HPDE6-E6E7 (cell line): ENCODE measurements around the gene UTP4.

Experiments used
- DNase-seq: peaks from one replicate; pipeline ENCODE4 v3.0.0; 2011; ENCODE audit warnings: missing footprints; ENCODE audit errors: extremely low spot score

Gene UTP4

GRCh38 chr16:69132424-69133252, at the start of gene UTP4, which contains the start of gene CHTF8:
TSS of gene UTP4 (plus strand) at chr16:69132649. CDS start at chr16:69133460, 811 bp downstream.
TSS of gene CHTF8 (minus strand) at chr16:69132588. CDS start at chr16:69121458, 11,130 bp downstream.
- DNase-seq: peak; percentile 82

GRCh38 chr16:69083306-69083941, 49.0 kb upstream of the UTP4 start:
- no peak for DNase-seq

DNA sequence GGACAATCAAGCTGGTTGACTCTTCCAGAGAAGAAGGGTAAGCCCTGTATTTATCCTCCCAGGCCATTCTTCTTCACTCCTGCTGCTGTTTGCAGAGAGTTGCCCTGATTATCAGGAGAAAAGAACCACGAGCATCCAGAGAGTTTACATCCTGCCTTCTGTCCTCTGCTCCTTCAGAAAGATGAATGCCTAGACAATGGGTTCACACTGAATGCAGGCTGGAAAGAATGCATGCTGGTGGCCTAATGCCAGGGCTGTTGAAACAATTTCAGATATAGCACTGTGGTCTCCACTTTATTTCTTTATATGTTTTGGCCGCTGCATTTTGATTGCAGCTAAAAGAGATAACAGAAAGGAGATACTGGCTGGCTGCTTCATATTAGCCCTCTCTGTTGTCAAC, 48.2 kb upstream of the UTP4 start:
- no peak for DNase-seq

DNA sequence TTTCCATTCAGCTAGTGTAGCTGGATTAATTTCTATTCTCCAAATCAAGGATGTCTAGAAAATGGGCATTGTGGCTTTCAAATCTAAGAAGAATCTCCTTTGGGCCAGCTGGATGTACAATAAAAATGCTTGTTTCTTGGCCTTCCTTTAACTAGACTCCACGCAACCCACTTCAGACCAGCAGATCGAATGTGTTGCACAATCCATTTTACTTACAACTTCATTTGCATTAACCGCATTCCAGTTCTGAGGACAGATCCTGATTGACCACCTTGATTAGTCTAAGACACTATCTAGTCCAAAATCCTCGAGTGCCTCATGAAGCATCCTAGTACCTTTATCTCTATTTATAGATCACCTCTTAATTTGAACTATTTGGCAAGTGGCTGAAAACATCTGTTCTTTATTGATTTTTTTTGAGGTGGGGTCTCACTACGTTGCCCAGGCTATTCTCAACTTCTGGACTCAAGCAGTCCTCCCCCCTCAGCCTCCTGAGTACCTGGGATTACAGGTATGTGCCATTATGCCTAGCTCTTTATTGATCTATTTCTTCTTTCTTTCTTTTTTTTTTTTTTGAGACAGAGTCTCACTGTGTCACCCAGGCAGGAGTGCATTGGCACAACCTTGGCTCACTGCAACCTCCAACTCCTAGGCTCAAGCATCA, 47.3 kb upstream of the UTP4 start:
- DNase-seq: no peak

- no peak for DNase-seq
Observed at GRCh38 chr16:69087161-69087581, 45.3 kb upstream of the UTP4 start.

DNA sequence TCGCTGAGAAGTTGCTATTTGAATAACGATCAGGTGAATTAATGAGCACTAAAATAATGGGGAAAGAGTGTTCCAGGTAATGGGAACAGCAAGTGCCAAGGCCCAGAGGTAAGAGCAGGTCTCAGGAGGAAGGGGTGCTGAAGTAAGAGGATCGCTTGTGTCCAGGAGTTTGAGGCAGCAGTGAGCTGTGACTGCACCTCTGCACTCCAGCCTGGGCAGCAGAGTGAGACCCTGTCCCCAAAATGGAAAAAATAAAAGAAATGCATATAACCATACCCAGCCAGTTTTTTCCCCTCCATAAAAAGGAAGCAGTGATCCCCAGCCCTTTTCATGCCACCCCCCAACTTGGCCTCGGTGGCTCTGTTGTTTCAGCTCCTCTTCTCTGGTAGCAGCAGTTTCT, 43.8 kb upstream of the UTP4 start:
- no peak for DNase-seq

GRCh38 chr16:69089091-69089910, 43.1 kb upstream of the UTP4 start:
- DNase-seq: no peak

DNA sequence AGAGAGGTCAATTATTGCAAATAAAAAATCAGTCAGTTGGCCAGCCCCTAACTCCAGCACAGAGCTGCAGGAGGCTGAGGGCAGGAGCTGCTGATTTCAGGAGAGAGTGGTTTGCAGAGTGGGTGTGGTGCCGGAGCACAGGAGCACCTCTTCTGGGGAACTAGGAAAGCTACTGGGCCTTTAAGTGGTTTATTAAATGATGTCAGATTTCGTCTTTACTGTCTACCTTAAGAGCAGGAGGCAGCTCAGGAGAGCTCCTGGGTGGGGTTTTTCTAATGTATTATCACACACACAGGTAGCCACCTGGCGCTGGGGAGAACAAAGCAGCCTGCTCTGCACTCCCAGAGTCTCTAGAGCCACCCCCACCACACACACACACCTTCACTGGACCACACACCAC, 38.5 kb upstream of the UTP4 start:
- DNase-seq: no peak

DNA sequence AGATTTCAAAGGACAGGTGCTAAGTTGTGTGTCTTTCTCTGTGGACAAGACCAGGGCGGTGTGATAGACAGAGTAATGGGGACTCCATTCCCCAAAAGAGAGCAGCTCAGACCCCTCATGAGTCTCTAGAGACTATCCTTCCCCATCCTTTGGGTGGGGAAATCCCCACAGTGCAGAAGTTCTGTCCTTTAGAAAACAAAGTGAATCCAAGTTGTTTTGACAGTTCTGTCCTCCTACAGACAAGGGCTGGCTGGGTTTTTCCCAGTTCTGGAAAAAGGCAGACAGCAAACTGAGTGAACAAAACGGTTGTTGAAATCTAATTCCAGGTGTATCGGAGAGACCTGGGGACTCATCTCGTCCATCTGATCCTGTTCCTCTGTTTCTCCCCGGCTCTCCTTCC, 37.9 kb upstream of the UTP4 start:
- DNase-seq: no peak

GRCh38 chr16:69095193-69095592, 37.3 kb upstream of the UTP4 start:
- no peak for DNase-seq

- DNase-seq: no peak
Observed at GRCh38 chr16:69100071-69100691, 32.3 kb upstream of the UTP4 start.

- DNase-seq: peak; percentile 90
Observed at GRCh38 chr16:69105501-69106361, 26.7 kb upstream of the UTP4 start, which contains the start of gene HAS3. TSS of gene HAS3 (plus strand) at chr16:69105653. CDS start at chr16:69109396, 3,743 bp downstream.

GRCh38 chr16:69106491-69107315, 25.7 kb upstream of the UTP4 start:
- DNase-seq: no peak

GRCh38 chr16:69107316-69107962, 25.0 kb upstream of the UTP4 start:
- DNase-seq: no peak

GRCh38 chr16:69108064-69108904, 24.2 kb upstream of the UTP4 start:
- no peak for DNase-seq

GRCh38 chr16:69108905-69109252, 23.6 kb upstream of the UTP4 start:
- DNase-seq: no peak

- no peak for DNase-seq
Observed at GRCh38 chr16:69109486-69110270, 22.8 kb upstream of the UTP4 start.
